Neural progenitor cell (in vitro differentiated cells): ENCODE data around the gene SPDYE4. TPM values are rescaled to one million over a fixed set of nuclear protein-coding genes. Genes with fewer than 3 reads are reported as not detected.

Source experiments
- DNase-seq: peaks from one replicate; pipeline ENCODE4 v3.0.0-alpha.2; 2016; ENCODE audit warnings: low spot score
- H2AFZ ChIP-seq: fragments of 200-600 bp; sonication (generic); replicated peaks from 2 replicates; pipeline ENCODE4 v1.6.1; 2016; ENCODE audit warnings: antibody characterized with exemption
- H3F3A ChIP-seq: fragments of 200-600 bp; sonication (generic); 2 replicates; pipeline ENCODE4 v1.6.1; 2016; ENCODE audit warnings: antibody characterized with exemption, low read depth
- H3K27ac ChIP-seq: fragments of 200-600 bp; sonication (generic); 2 replicates; pipeline ENCODE4 v1.5.1; 2016; ENCODE audit warnings: mild to moderate bottlenecking
- H3K27me3 ChIP-seq: fragments of 200-600 bp; sonication (generic); 2 replicates; pipeline ENCODE4 v1.6.1; 2016; ENCODE audit warnings: mild to moderate bottlenecking, moderate library complexity
- H3K36me3 ChIP-seq: fragments of 200-600 bp; sonication (generic); 2 replicates; pipeline ENCODE4 v1.5.1; 2016
- H3K4me1 ChIP-seq: fragments of 200-600 bp; sonication (generic); 2 replicates; pipeline ENCODE4 v1.6.1; 2016; ENCODE audit warnings: mixed run types
- H3K4me2 ChIP-seq: fragments of 200-600 bp; sonication (generic); 2 replicates; pipeline ENCODE4 v1.6.1; 2016
- H3K4me3 ChIP-seq: fragments of 200-600 bp; sonication (generic); 2 replicates; pipeline ENCODE4 v1.5.1; 2016
- H3K79me2 ChIP-seq: fragments of 200-600 bp; sonication (generic); 2 replicates; pipeline ENCODE4 v1.6.1; 2016; ENCODE audit warnings: low read depth
- H3K9ac ChIP-seq: fragments of 200-600 bp; sonication (generic); 2 replicates; pipeline ENCODE4 v1.6.1; 2016
- H3K9me3 ChIP-seq: fragments of 200-600 bp; sonication (generic); 2 replicates; pipeline ENCODE4 v1.5.1; 2016; ENCODE audit warnings: low read depth
- H4K20me1 ChIP-seq: fragments of 200-600 bp; sonication (generic); 2 replicates; pipeline ENCODE4 v1.6.1; 2016; ENCODE audit warnings: low read depth
- H3K27ac Mint-ChIP-seq: 3 replicates; pipeline ENCODE4 v1.8.0; 2021; ENCODE audit warnings: mixed read lengths
- H3K27me3 Mint-ChIP-seq: 2 replicates; pipeline ENCODE4 v1.8.0; 2022; ENCODE audit warnings: low read depth, mild to moderate bottlenecking, inconsistent platforms, moderate library complexity, mixed read lengths; ENCODE audit not compliant: insufficient read depth
- H3K36me3 Mint-ChIP-seq: 3 replicates; pipeline ENCODE4 v1.8.0; 2021; ENCODE audit warnings: mixed read lengths
- H3K4me1 Mint-ChIP-seq: 3 replicates; pipeline ENCODE4 v1.8.0; 2021; ENCODE audit warnings: mixed read lengths
- H3K4me3 Mint-ChIP-seq: 3 replicates; pipeline ENCODE4 v1.8.0; 2021; ENCODE audit warnings: mild to moderate bottlenecking, moderate library complexity, mixed read lengths
- H3K9me3 Mint-ChIP-seq: 3 replicates; pipeline ENCODE4 v1.8.0; 2020; ENCODE audit warnings: mixed read lengths
- EZH2 ChIP-seq: fragments of 200-600 bp; sonication (generic); IDR thresholded peaks from 2 replicates; pipeline ENCODE4 v1.6.1; 2017; ENCODE audit warnings: antibody characterized with exemption, mild to moderate bottlenecking, moderate library complexity
- EZH2phosphoT487 ChIP-seq: fragments of 200-600 bp; sonication (generic); IDR thresholded peaks from 2 replicates; pipeline ENCODE4 v1.6.1; 2017; ENCODE audit warnings: antibody characterized with exemption
- total RNA-seq: library from RNA; depleted of rRNA; stranded (reverse); fragments of >200 nt; gene quantifications from 2 replicates; pipeline ENCODE4 v1.2.3, GENCODE V29; 2015; ENCODE audit warnings: low replicate concordance
- TF ChIP-seq, protein P1 (sequence below): fragments of 200-600 bp; sonication (generic); IDR thresholded peaks from 2 replicates; pipeline ENCODE4 v1.5.1; 2017; ENCODE audit warnings: antibody characterized with exemption, mild to moderate bottlenecking

The SPDYE4 gene
- total RNA-seq, 1 donor from 2014 or later, result not detected

DNA sequence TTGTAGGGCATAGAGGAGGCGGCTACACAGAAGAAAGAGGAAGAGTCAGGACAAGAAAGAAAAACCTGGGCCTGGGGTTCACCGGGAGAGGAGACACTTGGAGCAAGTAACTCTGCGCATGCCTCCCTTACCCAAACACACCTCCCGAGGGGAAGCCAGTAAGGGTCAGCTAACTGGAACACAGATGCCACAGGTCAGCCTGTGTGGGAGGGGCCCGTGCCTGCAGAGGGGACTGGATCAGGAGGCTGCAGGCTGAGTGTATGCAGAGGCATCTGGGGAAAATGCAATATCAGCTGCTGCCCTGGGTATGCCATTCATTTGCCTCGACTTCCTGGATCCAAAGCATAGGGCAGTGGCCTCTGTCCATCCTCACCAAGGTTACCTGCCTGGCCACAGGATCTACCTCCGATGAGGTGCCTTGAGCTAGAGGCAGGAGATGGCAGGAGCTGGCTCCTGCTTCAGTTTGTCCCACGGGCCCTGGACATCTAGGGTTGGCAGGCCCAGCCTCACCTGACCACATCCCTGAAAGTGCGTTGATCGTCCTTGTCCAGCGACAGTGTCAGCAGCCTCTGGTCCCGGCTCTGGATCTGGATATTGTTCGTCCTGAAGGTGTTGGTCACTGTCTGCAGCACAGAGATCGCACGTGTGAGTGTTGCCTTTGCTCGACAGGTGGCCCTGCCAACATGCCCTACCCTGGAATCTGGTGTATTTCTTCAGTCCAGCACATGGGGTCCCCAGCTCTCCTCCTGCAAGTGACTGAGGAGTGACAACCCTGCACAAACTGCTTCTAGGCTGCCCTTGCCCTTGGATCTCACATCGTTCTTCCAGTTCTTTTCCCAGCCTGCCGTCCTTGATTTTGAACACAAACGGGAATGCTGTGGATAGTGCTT, 45.4 kb upstream of the SPDYE4 start:
- TF ChIP-seq EZH2phosphoT487 (no peak), EZH2 (no peak)
- TF ChIP-seq, protein P1, sequence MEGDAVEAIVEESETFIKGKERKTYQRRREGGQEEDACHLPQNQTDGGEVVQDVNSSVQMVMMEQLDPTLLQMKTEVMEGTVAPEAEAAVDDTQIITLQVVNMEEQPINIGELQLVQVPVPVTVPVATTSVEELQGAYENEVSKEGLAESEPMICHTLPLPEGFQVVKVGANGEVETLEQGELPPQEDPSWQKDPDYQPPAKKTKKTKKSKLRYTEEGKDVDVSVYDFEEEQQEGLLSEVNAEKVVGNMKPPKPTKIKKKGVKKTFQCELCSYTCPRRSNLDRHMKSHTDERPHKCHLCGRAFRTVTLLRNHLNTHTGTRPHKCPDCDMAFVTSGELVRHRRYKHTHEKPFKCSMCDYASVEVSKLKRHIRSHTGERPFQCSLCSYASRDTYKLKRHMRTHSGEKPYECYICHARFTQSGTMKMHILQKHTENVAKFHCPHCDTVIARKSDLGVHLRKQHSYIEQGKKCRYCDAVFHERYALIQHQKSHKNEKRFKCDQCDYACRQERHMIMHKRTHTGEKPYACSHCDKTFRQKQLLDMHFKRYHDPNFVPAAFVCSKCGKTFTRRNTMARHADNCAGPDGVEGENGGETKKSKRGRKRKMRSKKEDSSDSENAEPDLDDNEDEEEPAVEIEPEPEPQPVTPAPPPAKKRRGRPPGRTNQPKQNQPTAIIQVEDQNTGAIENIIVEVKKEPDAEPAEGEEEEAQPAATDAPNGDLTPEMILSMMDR, result peak; percentile 8

DNA sequence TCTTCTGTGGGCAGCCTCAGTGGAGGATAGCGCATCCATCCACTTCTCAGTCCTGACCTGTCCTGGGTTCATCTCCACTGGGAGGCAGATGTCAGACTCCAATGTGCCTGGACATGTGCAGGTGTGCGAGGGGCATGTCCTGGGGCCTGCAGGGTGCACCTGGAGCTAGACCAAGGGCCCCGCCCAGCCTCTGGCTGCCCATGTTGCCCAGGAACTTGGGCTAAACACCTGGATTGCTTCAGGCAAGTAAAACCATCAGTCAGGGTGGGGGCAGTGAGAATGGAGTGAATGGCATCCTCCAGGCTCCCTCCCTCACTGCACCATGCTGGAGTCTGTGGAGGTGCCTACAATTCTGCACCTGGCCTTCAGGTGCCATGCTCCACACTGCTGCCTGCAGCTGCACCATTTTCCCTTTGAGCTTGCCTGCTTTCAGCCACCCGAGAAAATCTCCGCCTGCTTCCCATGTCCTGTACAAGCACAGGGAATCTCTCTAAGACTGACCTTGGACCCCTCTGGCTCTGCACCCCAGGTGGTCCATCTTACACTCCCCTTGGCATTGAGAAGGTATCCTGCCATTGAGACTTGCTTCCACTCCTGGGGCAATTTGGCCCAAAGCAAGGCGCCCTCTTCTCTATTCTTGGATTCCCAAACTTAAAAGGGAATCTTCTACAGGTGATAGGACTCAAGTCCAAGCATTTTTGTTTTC, 42.9 kb upstream of the SPDYE4 start:
- H3K36me3 ChIP-seq, result no peaks in the 10 kb centered on the region
- no peaks in the 10 kb centered on the region for H4K20me1 ChIP-seq
- Mint-ChIP-seq H3K27me3 (peaks cover 38% of the 10 kb centered on the region), H3K4me3 (no peak overlapping the region), H3K36me3 (no peaks in the 10 kb centered on the region), H3K9me3 (no peaks in the 10 kb centered on the region), H3K27ac (no peak overlapping the region), H3K4me1 (peaks cover 4% of the 10 kb centered on the region)
- TF ChIP-seq EZH2 (no peak), EZH2phosphoT487 (no peak)
- TF ChIP-seq, protein P1, result no peak
- no peak overlapping the region for H3K4me2 ChIP-seq
- no peak overlapping the region for H3K27ac ChIP-seq
- no peak overlapping the region for H2AFZ ChIP-seq
- H3K4me1 ChIP-seq, result peaks cover 3% of the 10 kb centered on the region
- no peaks in the 10 kb centered on the region for H3K79me2 ChIP-seq
- H3K9me3 ChIP-seq, result no peaks in the 10 kb centered on the region
- H3F3A ChIP-seq, result peaks cover 4% of the 10 kb centered on the region
- H3K9ac ChIP-seq, result no peak overlapping the region
- H3K27me3 ChIP-seq, result peaks cover 35% of the 10 kb centered on the region
- no peak overlapping the region for H3K4me3 ChIP-seq
- DNase-seq, result no peak

More for the DNA sequence above, 45.4 kb upstream of the SPDYE4 start:
- DNase-seq, result no peak
- no peaks in the 10 kb centered on the region for H3K79me2 ChIP-seq
- no peak overlapping the region for H3K27ac Mint-ChIP-seq
- H4K20me1 ChIP-seq, result no peaks in the 10 kb centered on the region
- peaks cover 30% of the 10 kb centered on the region for H3K27me3 Mint-ChIP-seq
- H3K9ac ChIP-seq, result no peak overlapping the region
- peaks cover 3% of the 10 kb centered on the region for H3K4me1 ChIP-seq
- no peak overlapping the region for H3K27ac ChIP-seq
- H3K36me3 Mint-ChIP-seq, result no peaks in the 10 kb centered on the region
- no peak overlapping the region for H2AFZ ChIP-seq
- no peaks in the 10 kb centered on the region for H3F3A ChIP-seq
- no peak overlapping the region for H3K4me3 Mint-ChIP-seq
- H3K4me3 ChIP-seq, result no peak overlapping the region
- H3K4me1 Mint-ChIP-seq, result peaks cover 4% of the 10 kb centered on the region
- no peaks in the 10 kb centered on the region for H3K9me3 ChIP-seq
- H3K4me2 ChIP-seq, result no peak overlapping the region
- H3K36me3 ChIP-seq, result no peaks in the 10 kb centered on the region
- peaks cover 14% of the 10 kb centered on the region for H3K27me3 ChIP-seq
- H3K9me3 Mint-ChIP-seq, result peaks cover 4% of the 10 kb centered on the region

DNA sequence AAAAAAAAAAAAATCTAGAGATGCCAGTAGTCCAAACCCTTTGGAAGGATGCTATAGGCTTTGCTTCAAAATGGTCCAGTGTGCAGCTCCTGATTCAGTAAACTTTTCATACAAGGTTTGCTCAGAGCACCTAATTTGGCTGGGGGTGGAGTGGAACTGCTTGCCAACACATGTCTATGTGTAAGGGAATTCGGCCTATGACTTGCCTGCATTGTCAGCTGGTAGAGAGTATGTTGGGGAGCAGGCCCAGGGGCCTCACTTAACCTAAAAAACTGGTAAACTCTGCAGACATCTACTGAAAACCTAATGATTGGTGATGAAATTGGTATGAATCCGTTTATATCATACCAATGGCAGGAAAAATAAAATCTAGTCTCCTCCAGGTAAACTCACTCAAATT, 42.3 kb upstream of the SPDYE4 start:
- no peaks in the 10 kb centered on the region for H4K20me1 ChIP-seq

More for the DNA sequence above, 42.3 kb upstream of the SPDYE4 start:
- no peaks in the 10 kb centered on the region for H3K36me3 ChIP-seq
- no peaks in the 10 kb centered on the region for H3K36me3 Mint-ChIP-seq
- no peak overlapping the region for H3K27ac Mint-ChIP-seq
- no peak overlapping the region for H3K4me3 Mint-ChIP-seq
- no peaks in the 10 kb centered on the region for H3K79me2 ChIP-seq
- peaks cover 4% of the 10 kb centered on the region for H3K4me1 Mint-ChIP-seq
- H3K27me3 Mint-ChIP-seq, result peaks cover 38% of the 10 kb centered on the region
- H3K9me3 ChIP-seq, result no peaks in the 10 kb centered on the region
- no peak for DNase-seq
- peaks cover 35% of the 10 kb centered on the region for H3K27me3 ChIP-seq
- no peak overlapping the region for H2AFZ ChIP-seq
- H3K9me3 Mint-ChIP-seq, result no peaks in the 10 kb centered on the region
- TF ChIP-seq, protein P1, result no peak
- TF ChIP-seq EZH2phosphoT487, result no peak
- TF ChIP-seq EZH2, result no peak
- no peak overlapping the region for H3K4me2 ChIP-seq
- H3K4me3 ChIP-seq, result no peak overlapping the region
- H3K27ac ChIP-seq, result no peak overlapping the region
- peaks cover 4% of the 10 kb centered on the region for H3F3A ChIP-seq
- H3K9ac ChIP-seq, result no peak overlapping the region
- H3K4me1 ChIP-seq, result peaks cover 3% of the 10 kb centered on the region
